Measurements from ENCODE around the gene HSPA1B.

Gene HSPA1B

DNA sequence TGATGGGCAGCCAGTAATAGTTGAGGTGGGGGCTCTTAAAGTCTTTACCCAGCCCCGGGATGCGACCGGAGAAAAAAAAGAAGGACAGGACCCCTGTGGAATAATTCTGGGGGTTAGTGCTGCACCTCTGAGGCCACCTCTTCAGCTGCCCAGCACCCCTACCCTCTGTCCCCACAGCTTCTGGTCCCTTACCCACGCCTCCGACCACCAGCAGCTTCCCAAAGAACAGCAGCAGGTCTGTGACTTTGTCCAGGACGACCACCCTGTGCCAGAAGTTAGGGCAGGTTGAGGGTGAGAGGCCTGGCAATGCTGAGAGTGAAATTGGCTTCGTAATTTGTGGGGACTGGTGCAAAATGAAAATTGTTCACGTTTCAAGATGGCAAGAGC lies 37.3 kb downstream of the HSPA1B start:
- no peak for TF ChIP-seq SIN3A (IDR thresholded peaks at IDR 0.05; ENCODE audit: borderline replicate concordance, insufficient read depth, low read length)
- no peak for TF ChIP-seq FOXP2 (optimal IDR thresholded peaks at IDR 0.05; ENCODE audit: borderline replicate concordance, extremely low read depth, extremely low read length, insufficient read depth)
- TF ChIP-seq POLR2AphosphoS5 (IDR thresholded peaks at IDR 0.05; ENCODE audit: low read depth, low read length), result no peak
- TF ChIP-seq, protein P1, sequence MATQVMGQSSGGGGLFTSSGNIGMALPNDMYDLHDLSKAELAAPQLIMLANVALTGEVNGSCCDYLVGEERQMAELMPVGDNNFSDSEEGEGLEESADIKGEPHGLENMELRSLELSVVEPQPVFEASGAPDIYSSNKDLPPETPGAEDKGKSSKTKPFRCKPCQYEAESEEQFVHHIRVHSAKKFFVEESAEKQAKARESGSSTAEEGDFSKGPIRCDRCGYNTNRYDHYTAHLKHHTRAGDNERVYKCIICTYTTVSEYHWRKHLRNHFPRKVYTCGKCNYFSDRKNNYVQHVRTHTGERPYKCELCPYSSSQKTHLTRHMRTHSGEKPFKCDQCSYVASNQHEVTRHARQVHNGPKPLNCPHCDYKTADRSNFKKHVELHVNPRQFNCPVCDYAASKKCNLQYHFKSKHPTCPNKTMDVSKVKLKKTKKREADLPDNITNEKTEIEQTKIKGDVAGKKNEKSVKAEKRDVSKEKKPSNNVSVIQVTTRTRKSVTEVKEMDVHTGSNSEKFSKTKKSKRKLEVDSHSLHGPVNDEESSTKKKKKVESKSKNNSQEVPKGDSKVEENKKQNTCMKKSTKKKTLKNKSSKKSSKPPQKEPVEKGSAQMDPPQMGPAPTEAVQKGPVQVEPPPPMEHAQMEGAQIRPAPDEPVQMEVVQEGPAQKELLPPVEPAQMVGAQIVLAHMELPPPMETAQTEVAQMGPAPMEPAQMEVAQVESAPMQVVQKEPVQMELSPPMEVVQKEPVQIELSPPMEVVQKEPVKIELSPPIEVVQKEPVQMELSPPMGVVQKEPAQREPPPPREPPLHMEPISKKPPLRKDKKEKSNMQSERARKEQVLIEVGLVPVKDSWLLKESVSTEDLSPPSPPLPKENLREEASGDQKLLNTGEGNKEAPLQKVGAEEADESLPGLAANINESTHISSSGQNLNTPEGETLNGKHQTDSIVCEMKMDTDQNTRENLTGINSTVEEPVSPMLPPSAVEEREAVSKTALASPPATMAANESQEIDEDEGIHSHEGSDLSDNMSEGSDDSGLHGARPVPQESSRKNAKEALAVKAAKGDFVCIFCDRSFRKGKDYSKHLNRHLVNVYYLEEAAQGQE (IDR thresholded peaks at IDR 0.05; ENCODE audit: insufficient read depth in 1 of 2, low read depth in 2 of 2, low read length in 2 of 2), result no peak
- TF ChIP-seq TAF1 (IDR thresholded peaks at IDR 0.05; ENCODE audit: borderline replicate concordance, insufficient read depth, low read length), result no peak

DNA sequence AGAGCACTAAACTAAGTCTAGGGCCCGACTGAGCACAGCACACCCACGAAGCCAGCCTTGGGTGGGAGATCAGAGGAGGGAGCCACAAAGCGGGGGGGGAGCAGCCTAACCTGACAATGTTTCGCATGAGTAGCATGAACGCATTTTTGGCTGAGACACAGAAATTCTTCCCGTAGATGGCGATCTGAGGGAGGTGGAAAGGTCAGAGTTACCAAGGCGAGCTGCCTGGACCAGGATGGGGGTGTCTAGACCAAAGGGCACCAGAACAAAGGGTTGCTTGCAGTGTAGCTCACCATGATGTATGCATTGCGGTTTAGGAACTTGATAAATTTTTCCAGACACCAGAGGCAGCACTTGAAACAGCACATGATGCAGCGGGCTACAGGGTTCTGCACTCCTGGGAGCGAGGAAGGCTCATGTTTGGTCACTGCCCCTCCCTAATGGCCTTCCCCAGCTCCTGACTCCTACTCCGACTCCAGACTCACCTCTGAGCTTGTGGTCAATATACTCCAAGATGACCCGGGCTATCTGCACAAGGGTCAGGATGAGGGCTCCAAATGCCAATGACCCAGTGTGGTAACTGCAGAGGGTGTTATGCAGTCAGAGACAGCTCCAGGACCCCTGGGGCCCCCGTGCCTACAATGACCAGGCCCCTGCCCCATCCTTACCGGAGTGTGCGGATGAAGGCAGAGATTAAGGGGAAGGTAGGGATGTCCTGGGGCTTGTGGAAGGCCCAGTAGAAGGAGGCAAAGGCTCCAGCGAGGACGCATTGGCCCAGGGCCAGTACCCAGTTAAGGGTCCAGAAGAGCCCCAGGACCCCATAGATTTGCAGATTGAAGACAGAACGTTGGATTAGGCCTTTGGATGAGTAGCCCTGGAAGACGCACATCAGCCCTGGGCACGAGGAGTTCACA lies 37.9 kb downstream of the HSPA1B start:
- TF ChIP-seq SIN3A (IDR thresholded peaks at IDR 0.05; ENCODE audit: borderline replicate concordance, insufficient read depth, low read length) (no peak), POLR2AphosphoS5 (IDR thresholded peaks at IDR 0.05; ENCODE audit: low read depth, low read length) (no peak), TAF1 (IDR thresholded peaks at IDR 0.05; ENCODE audit: borderline replicate concordance, insufficient read depth, low read length) (no peak), FOXP2 (optimal IDR thresholded peaks at IDR 0.05; ENCODE audit: borderline replicate concordance, extremely low read depth, extremely low read length, insufficient read depth) (no peak)
- TF ChIP-seq, protein P1 (IDR thresholded peaks at IDR 0.05; ENCODE audit: insufficient read depth in 1 of 2, low read depth in 2 of 2, low read length in 2 of 2), result no peak

DNA sequence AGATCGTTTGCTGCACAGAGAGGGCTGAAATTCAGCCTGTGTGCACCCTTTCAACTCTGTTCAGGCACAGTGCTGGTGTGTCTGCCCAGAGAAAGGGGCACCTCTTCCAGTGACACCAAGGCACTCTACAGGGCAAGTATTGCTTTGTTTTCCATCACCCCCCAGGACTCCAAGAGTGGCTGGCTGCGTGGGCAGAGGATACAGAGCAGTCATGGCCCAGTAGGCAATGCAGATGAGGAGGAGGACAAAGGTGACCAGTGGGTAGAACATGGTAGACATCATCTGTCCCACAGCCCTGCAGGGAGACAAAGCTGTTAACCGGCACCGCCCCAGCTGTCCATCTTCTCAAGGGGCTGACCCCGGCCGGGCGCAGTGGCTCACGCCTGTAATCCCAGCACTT lies 41.8 kb downstream of the HSPA1B start:
- TF ChIP-seq, protein P1 (IDR thresholded peaks at IDR 0.05; ENCODE audit: insufficient read depth in 1 of 2, low read depth in 2 of 2, low read length in 2 of 2), result no peak

DNA sequence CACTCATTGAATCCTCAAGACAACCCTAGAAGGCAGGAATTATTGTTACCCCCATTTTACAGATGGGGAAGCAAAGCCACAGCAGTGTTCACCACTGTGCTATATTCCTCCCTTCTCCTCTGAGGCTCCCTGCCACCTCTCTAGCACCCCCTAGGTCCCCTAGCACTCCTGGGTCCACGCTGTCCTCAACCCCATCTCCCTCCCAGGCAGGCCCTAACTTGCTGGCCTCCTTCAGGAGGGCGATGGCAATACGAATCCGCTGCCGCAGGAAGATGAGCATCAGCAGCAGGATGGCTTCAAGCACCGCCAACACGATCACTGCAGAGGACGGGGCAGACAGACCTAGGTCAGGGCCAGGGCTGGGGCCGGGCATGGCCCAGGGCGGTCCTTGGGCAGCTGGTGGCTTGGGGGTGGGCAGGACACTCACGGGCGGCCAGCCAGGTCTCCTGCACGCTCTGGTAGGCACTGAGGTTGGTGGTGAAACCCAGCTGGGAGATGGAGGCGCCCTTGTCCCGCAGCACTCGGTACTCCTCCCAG lies 42.9 kb downstream of the HSPA1B start:
- TF ChIP-seq POLR2AphosphoS5 (IDR thresholded peaks at IDR 0.05; ENCODE audit: low read depth, low read length) (no peak), FOXP2 (optimal IDR thresholded peaks at IDR 0.05; ENCODE audit: borderline replicate concordance, extremely low read depth, extremely low read length, insufficient read depth) (no peak), TAF1 (IDR thresholded peaks at IDR 0.05; ENCODE audit: borderline replicate concordance, insufficient read depth, low read length) (no peak), SIN3A (IDR thresholded peaks at IDR 0.05; ENCODE audit: borderline replicate concordance, insufficient read depth, low read length) (no peak)
- TF ChIP-seq, protein P1 (IDR thresholded peaks at IDR 0.05; ENCODE audit: insufficient read depth in 1 of 2, low read depth in 2 of 2, low read length in 2 of 2), result no peak
